Trophoblast cell (in vitro differentiated cells and primary cell): ENCODE data around the gene OR10G8.

Experiments
- DNase-seq, 2 donors: peaks; one replicate each; pipeline ENCODE4 v3.0.0-alpha.2; 2016
- H2AFZ ChIP-seq: 2 replicates; pipeline ENCODE4 v1.6.1; 2013; ENCODE audit warnings: low read length, moderate library complexity, mild to moderate bottlenecking; ENCODE audit not compliant: insufficient read depth, poor library complexity
- H2AK5ac ChIP-seq: 2 replicates; pipeline ENCODE4 v1.6.1; 2013; ENCODE audit warnings: mild to moderate bottlenecking, low read length
- H2BK120ac ChIP-seq: 2 replicates; pipeline ENCODE4 v1.6.1; 2013; ENCODE audit warnings: low read length, mild to moderate bottlenecking, moderate library complexity; ENCODE audit not compliant: insufficient read depth, poor library complexity
- H2BK12ac ChIP-seq: 2 replicates; pipeline ENCODE4 v1.6.1; 2013; ENCODE audit warnings: mild to moderate bottlenecking, low read length, moderate library complexity
- H2BK5ac ChIP-seq: 2 replicates; pipeline ENCODE4 v1.6.1; 2013; ENCODE audit warnings: low read length, low read depth, moderate library complexity, mild to moderate bottlenecking; ENCODE audit not compliant: poor library complexity
- H3K14ac ChIP-seq: 2 replicates; pipeline ENCODE4 v1.6.1; 2013; ENCODE audit warnings: mild to moderate bottlenecking, low read length
- H3K18ac ChIP-seq: 2 replicates; pipeline ENCODE4 v1.6.1; 2013; ENCODE audit warnings: mild to moderate bottlenecking, low read length
- H3K23ac ChIP-seq: 2 replicates; pipeline ENCODE4 v1.6.1; 2013; ENCODE audit warnings: low read length
- H3K27ac ChIP-seq: 2 replicates; pipeline ENCODE4 v1.5.1; 2013; ENCODE audit warnings: low read depth, mild to moderate bottlenecking, inconsistent platforms, low read length, moderate library complexity
- H3K27me3 ChIP-seq: 2 replicates; pipeline ENCODE4 v1.6.1; 2013; ENCODE audit warnings: inconsistent platforms, mild to moderate bottlenecking, low read length, moderate library complexity; ENCODE audit not compliant: insufficient read depth
- H3K36me3 ChIP-seq, 2 experiments: 1 replicate in 1 of 2; 2 replicates in 1 of 2; pipeline ENCODE4 v1.6.1; 2013; ENCODE audit warnings: low read length in 2 of 2, mild to moderate bottlenecking in 2 of 2, moderate library complexity in 1 of 2; ENCODE audit not compliant: insufficient read depth in 2 of 2, control insufficient read depth in 1 of 2
- H3K4ac ChIP-seq: 2 replicates; pipeline ENCODE4 v1.6.1; 2013; ENCODE audit warnings: low read depth, mild to moderate bottlenecking, low read length, moderate library complexity
- H3K4me1 ChIP-seq, 2 experiments: 1 replicate in 1 of 2; 2 replicates in 1 of 2; pipeline ENCODE4 v1.6.1; 2013; ENCODE audit warnings: low read length in 2 of 2, mild to moderate bottlenecking in 2 of 2, moderate library complexity in 1 of 2; ENCODE audit not compliant: insufficient read depth in 2 of 2, control insufficient read depth in 1 of 2
- H3K4me2 ChIP-seq: 2 replicates; pipeline ENCODE4 v1.6.1; 2013; ENCODE audit warnings: inconsistent platforms, mild to moderate bottlenecking, low read length, moderate library complexity
- H3K4me3 ChIP-seq: 2 replicates; pipeline ENCODE4 v1.5.1; 2013; ENCODE audit warnings: mild to moderate bottlenecking, low read depth, low read length, inconsistent platforms
- H3K79me1 ChIP-seq: one replicate; pipeline ENCODE4 v1.6.1; 2013; ENCODE audit warnings: low read length
- H3K79me2 ChIP-seq: 2 replicates; pipeline ENCODE4 v1.6.1; 2013; ENCODE audit warnings: low read length, mild to moderate bottlenecking; ENCODE audit not compliant: control insufficient read depth, insufficient read depth, poor library complexity
- H3K9ac ChIP-seq: 2 replicates; pipeline ENCODE4 v1.6.1; 2013; ENCODE audit warnings: mild to moderate bottlenecking, low read length
- H3K9me3 ChIP-seq: 2 replicates; pipeline ENCODE4 v1.6.1; 2013; ENCODE audit warnings: low read depth, mild to moderate bottlenecking, control low read depth, inconsistent platforms, low read length; ENCODE audit not compliant: insufficient read depth
- H4K12ac ChIP-seq: 2 replicates; pipeline ENCODE4 v1.6.1; 2013; ENCODE audit warnings: low read depth, mild to moderate bottlenecking, low read length, moderate library complexity
- H4K8ac ChIP-seq: 2 replicates; pipeline ENCODE4 v1.6.1; 2013; ENCODE audit warnings: low read depth, mild to moderate bottlenecking, low read length, moderate library complexity
- H4K91ac ChIP-seq: one replicate; pipeline ENCODE4 v1.6.1; 2013; ENCODE audit warnings: low read depth, mild to moderate bottlenecking, low read length, moderate library complexity
- WGBS: extraction: QIAGEN DNeasy Blood & Tissue Kit; methylation state at CpG from one replicate; pipeline ENCODE4 v1.1.7; 2013; ENCODE audit warnings: missing lambda C conversion rate; ENCODE audit not compliant: insufficient read length, insufficient coverage; ENCODE audit errors: extremely low coverage; 5-methylcytosine and 5-hydroxymethylcytosine counted together

The OR10G8 gene

DNA sequence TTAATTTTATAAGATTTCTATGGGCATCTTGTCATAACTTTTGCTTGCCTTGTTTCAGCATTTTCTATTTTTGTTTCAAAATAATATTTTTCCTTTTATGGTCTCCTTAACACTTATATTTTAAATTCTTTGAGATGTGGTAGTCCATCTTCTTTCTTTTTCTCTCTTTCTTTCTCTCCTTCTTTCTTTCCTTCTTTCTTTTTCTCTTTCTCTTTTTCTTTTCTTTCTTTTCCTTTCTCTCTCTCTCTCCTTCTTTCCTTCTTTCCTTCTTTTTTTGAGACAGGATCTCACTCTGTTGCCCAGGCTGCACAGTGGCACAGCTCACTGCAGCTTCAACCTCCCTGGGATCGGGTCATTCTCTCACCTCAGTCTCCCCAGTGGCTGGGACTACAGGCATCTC, 50.7 kb downstream of the OR10G8 start:
- Histone ChIP-seq H2AFZ (no peak overlapping the region), H2BK5ac (no peak overlapping the region), H3K27me3 (no peaks in the 10 kb centered on the region), H4K8ac (no peak overlapping the region), H3K79me2 (no peaks in the 10 kb centered on the region), H3K4me3 (no peak overlapping the region), H3K4me1 (peaks cover 11 to 14% of the 10 kb centered on the region in 2 experiments), H3K23ac (no peak overlapping the region), H3K14ac (no peak overlapping the region), H3K4me2 (no peak overlapping the region), H2AK5ac (no peak overlapping the region), H3K79me1 (peaks cover 6% of the 10 kb centered on the region), H3K18ac (no peak overlapping the region), H3K36me3 (no peaks in the 10 kb centered on the region), H3K9ac (no peak overlapping the region), H4K91ac (no peak overlapping the region), H3K4ac (no peak overlapping the region), H4K12ac (no peak overlapping the region), H3K27ac (no peak overlapping the region), H2BK120ac (no peak overlapping the region), H2BK12ac (peak overlapping the region; percentile 94), H3K9me3 (no peaks in the 10 kb centered on the region)
- WGBS: no CpG with 5 or more reads among the region's 1 CpG
- DNase-seq: no peak

DNA sequence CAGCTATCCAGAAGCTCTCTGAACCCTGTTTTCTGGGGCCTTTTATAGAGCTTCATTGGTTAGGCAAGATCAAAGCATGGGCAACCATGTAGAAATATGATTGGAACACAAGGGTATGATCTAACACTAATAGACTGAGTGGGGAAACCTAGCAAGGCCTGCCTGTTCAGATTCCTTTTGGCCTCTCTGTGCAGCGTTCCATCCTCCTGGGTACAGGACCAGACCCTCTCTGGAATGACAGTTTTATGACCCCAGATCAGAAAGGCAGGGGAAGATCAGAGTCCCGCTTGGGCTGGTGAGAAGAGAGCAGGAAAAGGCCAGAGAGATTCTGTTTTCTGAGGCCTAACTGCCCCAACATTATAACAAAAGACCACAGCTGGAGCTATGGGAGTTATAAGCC, 52.0 kb downstream of the OR10G8 start:
- H4K12ac ChIP-seq: no peak overlapping the region
- H2BK5ac ChIP-seq: no peak overlapping the region
- H3K4me2 ChIP-seq: no peak overlapping the region
- no peak overlapping the region for H3K18ac ChIP-seq
- H2BK12ac ChIP-seq: no peak overlapping the region
- no peaks in the 10 kb centered on the region for H3K27me3 ChIP-seq
- no peaks in the 10 kb centered on the region for H3K36me3 ChIP-seq
- no peak overlapping the region for H3K4me3 ChIP-seq
- no peak overlapping the region for H4K8ac ChIP-seq
- no peak overlapping the region for H2AFZ ChIP-seq
- no peak overlapping the region for H4K91ac ChIP-seq
- H3K23ac ChIP-seq: no peak overlapping the region
- no peak overlapping the region for H3K9ac ChIP-seq
- no peaks in the 10 kb centered on the region for H3K79me2 ChIP-seq
- H2AK5ac ChIP-seq: no peak overlapping the region
- H3K27ac ChIP-seq: peak overlapping the region; percentile 40
- H3K4ac ChIP-seq: no peak overlapping the region
- WGBS: no CpG with 5 or more reads among the region's 2 CpGs
- no peaks in the 10 kb centered on the region for H3K9me3 ChIP-seq
- no peak overlapping the region for H2BK120ac ChIP-seq
- H3K4me1 ChIP-seq: peaks cover 11 to 14% of the 10 kb centered on the region in 2 experiments
- peaks cover 6% of the 10 kb centered on the region for H3K79me1 ChIP-seq
- DNase-seq: peak; percentile 23 to 70
- no peak overlapping the region for H3K14ac ChIP-seq

- WGBS: no CpG with 5 or more reads among the region's 8 CpGs
- Histone ChIP-seq H3K4me1 (peaks cover 11 to 14% of the 10 kb centered on the region in 2 experiments), H3K36me3 (no peaks in the 10 kb centered on the region), H3K9ac (no peak overlapping the region), H3K27me3 (no peaks in the 10 kb centered on the region), H2AK5ac (no peak overlapping the region), H2BK12ac (peak overlapping the region; percentile 75), H3K79me2 (no peaks in the 10 kb centered on the region), H3K23ac (no peak overlapping the region), H3K18ac (peak overlapping the region; percentile 68), H3K4me2 (no peak overlapping the region), H3K9me3 (no peaks in the 10 kb centered on the region), H3K14ac (peak overlapping the region; percentile 43), H3K4me3 (no peak overlapping the region), H2AFZ (no peak overlapping the region), H3K27ac (peak overlapping the region; percentile 80), H4K91ac (peak overlapping the region; percentile 60), H2BK5ac (peak overlapping the region; percentile 70), H4K12ac (no peak overlapping the region), H2BK120ac (peak overlapping the region; percentile 89), H3K79me1 (peaks cover 6% of the 10 kb centered on the region), H4K8ac (no peak overlapping the region), H3K4ac (no peak overlapping the region)
- peak; percentile 82 to 94 for DNase-seq
Measured at GRCh38 chr11:124079631-124080326, 53.2 kb downstream of the OR10G8 start.
